Panc1 (cell line): ENCODE measurements around the gene FGF14. TPM values are rescaled to one million over a fixed set of nuclear protein-coding genes. Genes with fewer than 3 reads are reported as not detected.

Experiments used
- ATAC-seq: fragments of 200-7000 bp; cut with Tn5 transposase; 2 replicates; pipeline ENCODE4 v1.9.1; 2020; ENCODE audit warnings: mild to moderate bottlenecking, moderate library complexity
- BruUV-seq: library from RNA; stranded (reverse); fragments of 400-500 nt; replicated peaks from 2 replicates; lab custom pipeline; 2021; lab: Mats Ljungman, UMichigan
- CTCF ChIA-PET: fragments of 300-600 bp; sonication (Branson Sonifier 250); formaldehyde crosslinking; loops from one replicate; lab custom pipeline; 2022; ENCODE audit warnings: antibody characterized with exemption; lab: Charles Lee
- POLR2A ChIA-PET: fragments of 300-600 bp; sonication (Branson Sonifier 250); formaldehyde crosslinking; loops from one replicate; lab custom pipeline; 2022; ENCODE audit warnings: antibody characterized with exemption; lab: Charles Lee
- DNase-seq: peaks from one replicate; pipeline ENCODE4 v3.0.0-alpha.2; 2010; ENCODE audit warnings: low read depth, low spot score
- H3K27ac ChIP-seq: 2 replicates; pipeline ENCODE4 v1.5.1; 2011; ENCODE audit warnings: mild to moderate bottlenecking, low read length, inconsistent platforms
- H3K27me3 ChIP-seq: fragments of 200-500 bp; sonication (Bioruptor generic); 2 replicates; pipeline ENCODE4 v1.6.0; 2014; ENCODE audit warnings: low read length, inconsistent platforms; ENCODE audit not compliant: control insufficient read depth, insufficient read depth
- H3K36me3 ChIP-seq: fragments of 200-500 bp; sonication (Bioruptor generic); 2 replicates; pipeline ENCODE4 v1.5.1; 2014; ENCODE audit warnings: inconsistent platforms, mild to moderate bottlenecking, low read length, moderate library complexity; ENCODE audit not compliant: control insufficient read depth, insufficient read depth
- H3K4me1 ChIP-seq: 2 replicates; pipeline ENCODE4 v1.5.1; 2011; ENCODE audit warnings: inconsistent platforms, mild to moderate bottlenecking, low read length, moderate library complexity; ENCODE audit not compliant: control insufficient read depth, insufficient read depth
- H3K4me3 ChIP-seq, 2 experiments: 2 replicates each; pipeline ENCODE4 v1.5.1; 2011 to 2012; ENCODE audit warnings: low read depth in 2 of 2, low read length in 2 of 2, mild to moderate bottlenecking in 2 of 2, inconsistent platforms in 1 of 2, moderate library complexity in 1 of 2
- H3K9me3 ChIP-seq: fragments of 200-500 bp; sonication (Bioruptor generic); 2 replicates; pipeline ENCODE4 v1.5.1; 2014; ENCODE audit warnings: low read depth, mild to moderate bottlenecking, inconsistent platforms, low read length, moderate library complexity; ENCODE audit not compliant: control insufficient read depth, insufficient read depth
- POLR2AphosphoS5 ChIP-seq: IDR thresholded peaks from 2 replicates; pipeline ENCODE4 v1.6.1; 2012; ENCODE audit warnings: mild to moderate bottlenecking, low read depth, low read length, moderate library complexity
- SIN3A ChIP-seq: IDR thresholded peaks from 2 replicates; pipeline ENCODE4 v1.6.1; 2012; ENCODE audit warnings: low read depth, mild to moderate bottlenecking, low read length, moderate library complexity, borderline replicate concordance; ENCODE audit not compliant: insufficient read depth
- TCF7L2 ChIP-seq: IDR thresholded peaks from 2 replicates; pipeline ENCODE4 v1.6.1; 2011; ENCODE audit warnings: mild to moderate bottlenecking, low read depth, low read length, inconsistent platforms
- in situ Hi-C: cut with HindIII; loops from 2 replicates; pipeline ENCODE4 v1.10.0; 2016; ENCODE audit warnings: low sequenced_read_pairs, low pct_unique_long_range_greater_than_20kb
- intact Hi-C: fragments of 100-400 bp; cut with micrococcal nuclease; formaldehyde crosslinking; loops from one replicate; pipeline ENCODE4 v1.10.0; 2022; ENCODE audit not compliant: unreplicated experiment
- total RNA-seq: library from RNA; stranded (reverse); gene quantifications from one replicate; pipeline ENCODE4 v1.2.1, GENCODE V29; 2021; ENCODE audit not compliant: unreplicated experiment
- TF ChIP-seq, protein P1 (sequence below), 2 experiments: IDR thresholded peaks; 2 replicates each; pipeline ENCODE4 v1.6.1; 2011 to 2012; ENCODE audit warnings: low read depth in 2 of 2, control low read depth in 1 of 2, low read length in 1 of 2, mild to moderate bottlenecking in 1 of 2, moderate library complexity in 1 of 2; ENCODE audit not compliant: insufficient read depth in 1 of 2
- TF ChIP-seq, protein P2 (sequence below): fragments of 450-650 bp; IDR thresholded peaks from 2 replicates; pipeline ENCODE4 v1.5.1; 2017; ENCODE audit warnings: mild to moderate bottlenecking

The FGF14 gene
- total RNA-seq, 1 experiment from 2014 or later: 0.03 TPM

DNA sequence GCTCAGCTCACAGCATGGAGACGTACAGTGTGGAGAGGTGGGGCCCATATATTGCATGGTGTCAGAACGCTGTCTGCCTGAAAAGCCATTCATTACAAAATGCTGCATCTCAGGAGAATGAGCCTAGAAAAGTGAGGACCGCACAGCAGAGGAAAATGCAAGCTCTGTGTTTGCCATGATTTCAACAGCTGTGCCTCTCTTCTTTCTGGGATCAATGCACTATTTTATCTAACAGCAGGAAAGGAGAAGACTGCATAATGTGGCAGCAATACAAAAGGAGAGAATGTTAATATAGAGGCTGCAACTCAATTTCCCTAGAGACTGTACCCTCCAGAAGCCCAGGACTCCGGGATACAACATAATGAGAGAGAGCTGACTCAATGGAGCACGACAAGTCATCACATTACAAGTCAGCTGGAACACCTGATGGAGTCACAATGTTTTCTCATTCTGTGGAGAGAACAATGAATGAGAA, 368.0 kb downstream of the FGF14 start:
- in situ Hi-C loops (no loop called here), intact Hi-C loops (no loop called here)
- BruUV-seq: no TSS peak
- H3K27me3 ChIP-seq: no peaks in the 10 kb centered on the region
- no peak overlapping the region for H3K4me3 ChIP-seq
- ATAC-seq (no peak), DNase-seq (no peak)
- no peak for TF ChIP-seq SIN3A
- TF ChIP-seq POLR2AphosphoS5: no peak
- no peak for TF ChIP-seq TCF7L2
- TF ChIP-seq, protein P1, sequence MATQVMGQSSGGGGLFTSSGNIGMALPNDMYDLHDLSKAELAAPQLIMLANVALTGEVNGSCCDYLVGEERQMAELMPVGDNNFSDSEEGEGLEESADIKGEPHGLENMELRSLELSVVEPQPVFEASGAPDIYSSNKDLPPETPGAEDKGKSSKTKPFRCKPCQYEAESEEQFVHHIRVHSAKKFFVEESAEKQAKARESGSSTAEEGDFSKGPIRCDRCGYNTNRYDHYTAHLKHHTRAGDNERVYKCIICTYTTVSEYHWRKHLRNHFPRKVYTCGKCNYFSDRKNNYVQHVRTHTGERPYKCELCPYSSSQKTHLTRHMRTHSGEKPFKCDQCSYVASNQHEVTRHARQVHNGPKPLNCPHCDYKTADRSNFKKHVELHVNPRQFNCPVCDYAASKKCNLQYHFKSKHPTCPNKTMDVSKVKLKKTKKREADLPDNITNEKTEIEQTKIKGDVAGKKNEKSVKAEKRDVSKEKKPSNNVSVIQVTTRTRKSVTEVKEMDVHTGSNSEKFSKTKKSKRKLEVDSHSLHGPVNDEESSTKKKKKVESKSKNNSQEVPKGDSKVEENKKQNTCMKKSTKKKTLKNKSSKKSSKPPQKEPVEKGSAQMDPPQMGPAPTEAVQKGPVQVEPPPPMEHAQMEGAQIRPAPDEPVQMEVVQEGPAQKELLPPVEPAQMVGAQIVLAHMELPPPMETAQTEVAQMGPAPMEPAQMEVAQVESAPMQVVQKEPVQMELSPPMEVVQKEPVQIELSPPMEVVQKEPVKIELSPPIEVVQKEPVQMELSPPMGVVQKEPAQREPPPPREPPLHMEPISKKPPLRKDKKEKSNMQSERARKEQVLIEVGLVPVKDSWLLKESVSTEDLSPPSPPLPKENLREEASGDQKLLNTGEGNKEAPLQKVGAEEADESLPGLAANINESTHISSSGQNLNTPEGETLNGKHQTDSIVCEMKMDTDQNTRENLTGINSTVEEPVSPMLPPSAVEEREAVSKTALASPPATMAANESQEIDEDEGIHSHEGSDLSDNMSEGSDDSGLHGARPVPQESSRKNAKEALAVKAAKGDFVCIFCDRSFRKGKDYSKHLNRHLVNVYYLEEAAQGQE (IDR thresholded peaks at IDR 0.05; ENCODE audit: insufficient read depth in 1 of 2, low read depth in 2 of 2, low read length in 1 of 2): no peak
- TF ChIP-seq, protein P2, sequence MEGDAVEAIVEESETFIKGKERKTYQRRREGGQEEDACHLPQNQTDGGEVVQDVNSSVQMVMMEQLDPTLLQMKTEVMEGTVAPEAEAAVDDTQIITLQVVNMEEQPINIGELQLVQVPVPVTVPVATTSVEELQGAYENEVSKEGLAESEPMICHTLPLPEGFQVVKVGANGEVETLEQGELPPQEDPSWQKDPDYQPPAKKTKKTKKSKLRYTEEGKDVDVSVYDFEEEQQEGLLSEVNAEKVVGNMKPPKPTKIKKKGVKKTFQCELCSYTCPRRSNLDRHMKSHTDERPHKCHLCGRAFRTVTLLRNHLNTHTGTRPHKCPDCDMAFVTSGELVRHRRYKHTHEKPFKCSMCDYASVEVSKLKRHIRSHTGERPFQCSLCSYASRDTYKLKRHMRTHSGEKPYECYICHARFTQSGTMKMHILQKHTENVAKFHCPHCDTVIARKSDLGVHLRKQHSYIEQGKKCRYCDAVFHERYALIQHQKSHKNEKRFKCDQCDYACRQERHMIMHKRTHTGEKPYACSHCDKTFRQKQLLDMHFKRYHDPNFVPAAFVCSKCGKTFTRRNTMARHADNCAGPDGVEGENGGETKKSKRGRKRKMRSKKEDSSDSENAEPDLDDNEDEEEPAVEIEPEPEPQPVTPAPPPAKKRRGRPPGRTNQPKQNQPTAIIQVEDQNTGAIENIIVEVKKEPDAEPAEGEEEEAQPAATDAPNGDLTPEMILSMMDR: no peak
- no peaks in the 10 kb centered on the region for H3K36me3 ChIP-seq
- ChIA-PET POLR2A (no interaction called here), CTCF (no interaction called here)
- no peaks in the 10 kb centered on the region for H3K4me1 ChIP-seq
- no peaks in the 10 kb centered on the region for H3K9me3 ChIP-seq
- no peak overlapping the region for H3K27ac ChIP-seq

DNA sequence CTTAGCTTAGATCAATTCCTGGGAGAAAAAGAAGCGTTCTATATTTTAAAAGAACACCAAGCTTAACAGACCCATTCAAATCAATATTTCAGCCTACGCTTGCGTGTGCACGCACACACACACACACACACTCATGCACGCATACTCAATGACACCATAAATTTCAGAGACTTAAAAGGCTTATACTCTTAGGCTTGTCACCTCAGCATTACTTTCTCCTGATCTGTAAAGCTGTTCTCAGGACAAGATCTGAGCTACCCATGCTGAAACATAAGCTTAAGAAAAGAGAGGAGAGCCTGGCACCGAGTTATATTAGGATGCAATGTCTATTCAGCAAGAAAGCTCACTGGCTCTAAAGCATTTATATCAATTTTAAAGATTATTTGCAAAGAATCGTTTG, 368.5 kb downstream of the FGF14 start:
- DNase-seq (no peak), ATAC-seq (no peak)
- Histone ChIP-seq H3K4me3 (no peak overlapping the region), H3K27ac (no peak overlapping the region), H3K36me3 (no peaks in the 10 kb centered on the region), H3K9me3 (no peaks in the 10 kb centered on the region), H3K27me3 (no peaks in the 10 kb centered on the region), H3K4me1 (no peaks in the 10 kb centered on the region)
- CTCF ChIA-PET: no interaction called here
- in situ Hi-C loops: no loop called here
- no TSS peak for BruUV-seq
- intact Hi-C loops: no loop called here
- POLR2A ChIA-PET: no interaction called here
- TF ChIP-seq, protein P2: no peak
- TF ChIP-seq, protein P1 (IDR thresholded peaks at IDR 0.05; ENCODE audit: insufficient read depth in 1 of 2, low read depth in 2 of 2, low read length in 1 of 2): no peak
- TF ChIP-seq TCF7L2 (no peak), SIN3A (no peak), POLR2AphosphoS5 (no peak)
